SK-N-MC (cell line): ENCODE data around the gene SLN.

Experiments used
- EZH2 ChIP-seq: fragments of 200-600 bp; sonication (generic); IDR thresholded peaks from one replicate; pipeline ENCODE4 v1.6.1; 2017; ENCODE audit warnings: antibody characterized with exemption
- FOXP2 ChIP-seq: optimal IDR thresholded peaks from 2 replicates; pipeline ENCODE3; 2011; ENCODE audit warnings: mild to moderate bottlenecking, moderate library complexity; ENCODE audit not compliant: insufficient read depth; ENCODE audit errors: extremely low read length, control extremely low read depth
- POLR2AphosphoS5 ChIP-seq: IDR thresholded peaks from 2 replicates; pipeline ENCODE4 v1.6.1; 2012; ENCODE audit warnings: mild to moderate bottlenecking, low read depth, low read length, borderline replicate concordance

- TF ChIP-seq POLR2AphosphoS5 (no peak), EZH2 (no peak), FOXP2 (no peak)
These were observed 33.3 kb downstream of the SLN start for GRCh38 chr11:107678632-107678971.
